ENCODE measurements around the gene DDX56. TPM values are rescaled to one million over a fixed set of nuclear protein-coding genes. Genes with fewer than 3 reads are reported as not detected.

The DDX56 gene
- total and polyA plus RNA-seq, 2 of the 13 experiments (the other 11 are each of a cell fraction or from before 2014, with no cell fraction given), result 82.6 to 120 TPM

DNA sequence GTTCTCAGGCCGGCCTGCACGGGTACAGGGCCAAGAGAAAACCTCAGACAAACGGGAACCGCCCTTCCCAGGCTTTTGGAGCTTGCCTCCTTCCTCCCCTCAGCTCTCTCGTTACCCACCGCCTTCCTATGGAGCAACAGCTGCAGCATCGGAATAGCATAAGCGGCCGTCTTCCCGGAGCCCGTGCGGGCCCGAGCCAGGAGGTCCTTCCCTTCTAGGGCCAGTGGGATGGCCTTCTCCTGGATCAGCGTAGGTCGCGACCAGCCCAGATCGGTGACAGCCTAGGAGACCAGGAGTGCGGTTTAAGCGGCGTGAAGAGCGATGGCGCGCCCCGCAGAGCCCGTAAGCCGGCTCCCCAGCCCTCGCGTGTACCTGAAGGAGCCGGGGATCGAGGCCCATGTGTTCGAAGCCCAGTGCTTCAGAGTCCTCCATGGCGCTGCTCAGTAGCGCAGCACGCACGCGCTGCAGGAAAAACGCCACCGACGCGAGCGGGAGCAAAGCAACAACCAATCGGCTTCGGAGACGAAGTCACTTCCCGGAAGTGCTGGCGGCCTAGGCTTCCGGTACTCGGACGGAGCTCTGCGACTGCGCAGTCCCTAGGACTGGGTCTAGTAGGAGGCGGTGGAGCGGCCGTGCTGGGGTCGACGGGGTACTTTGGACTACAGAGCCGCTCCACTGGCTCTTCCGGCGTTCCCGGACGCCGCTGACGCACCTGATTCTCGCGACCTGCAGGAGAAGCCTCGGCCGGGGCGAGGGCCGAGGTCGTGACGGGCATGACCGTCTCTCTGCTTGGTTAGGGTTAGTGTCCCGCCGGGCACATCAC, at the start of gene DDX56 (continued):
- TF ChIP-seq PBX3 (CRISPR knock-in tag; IDR thresholded peaks at IDR 0.05; ENCODE audit: borderline replicate concordance) (peak; percentile 65; the same call in 1 of the 2 replicates), ETV5 (CRISPR knock-in tag; IDR thresholded peaks at IDR 0.05; ENCODE audit: borderline replicate concordance) (no peak; the same call in none of the 2 replicates), ZNF850 (CRISPR knock-in tag; conservative IDR thresholded peaks at IDR 0.05) (no peak), MLLT10 (CRISPR knock-in tag; IDR thresholded peaks at IDR 0.05) (no peak), DNMT1 (CRISPR knock-in tag; IDR thresholded peaks at IDR 0.05) (no peak), ZNF878 (CRISPR knock-in tag; IDR thresholded peaks at IDR 0.05) (peak; percentile 88), ZNF24 (IDR thresholded peaks at IDR 0.05) (no peak), ZBTB7B (CRISPR knock-in tag; IDR thresholded peaks at IDR 0.05) (peak; percentile 90), ATF6 (CRISPR knock-in tag; conservative IDR thresholded peaks at IDR 0.05) (no peak), ZBTB1 (CRISPR knock-in tag; IDR thresholded peaks at IDR 0.05; ENCODE audit: borderline replicate concordance) (no peak), GTF3A (CRISPR knock-in tag; conservative IDR thresholded peaks at IDR 0.05) (no peak; the same call in 1 of the 2 replicates), ZNF639 (CRISPR knock-in tag; conservative IDR thresholded peaks at IDR 0.05) (peak; percentile 88), ZBTB43 (CRISPR knock-in tag; conservative IDR thresholded peaks at IDR 0.05) (peak; percentile 92), SP4 (CRISPR knock-in tag; IDR thresholded peaks at IDR 0.05) (peak; percentile 74), MED1 (CRISPR knock-in tag; IDR thresholded peaks at IDR 0.05) (peak; percentile 87), NR2F2 (IDR thresholded peaks at IDR 0.05; ENCODE audit: borderline replicate concordance, low read depth) (no peak; the same call in 1 of the 2 replicates), FOXA3 (CRISPR knock-in tag; IDR thresholded peaks at IDR 0.05) (peak; percentile 51)
- TF ChIP-seq, protein P1, sequence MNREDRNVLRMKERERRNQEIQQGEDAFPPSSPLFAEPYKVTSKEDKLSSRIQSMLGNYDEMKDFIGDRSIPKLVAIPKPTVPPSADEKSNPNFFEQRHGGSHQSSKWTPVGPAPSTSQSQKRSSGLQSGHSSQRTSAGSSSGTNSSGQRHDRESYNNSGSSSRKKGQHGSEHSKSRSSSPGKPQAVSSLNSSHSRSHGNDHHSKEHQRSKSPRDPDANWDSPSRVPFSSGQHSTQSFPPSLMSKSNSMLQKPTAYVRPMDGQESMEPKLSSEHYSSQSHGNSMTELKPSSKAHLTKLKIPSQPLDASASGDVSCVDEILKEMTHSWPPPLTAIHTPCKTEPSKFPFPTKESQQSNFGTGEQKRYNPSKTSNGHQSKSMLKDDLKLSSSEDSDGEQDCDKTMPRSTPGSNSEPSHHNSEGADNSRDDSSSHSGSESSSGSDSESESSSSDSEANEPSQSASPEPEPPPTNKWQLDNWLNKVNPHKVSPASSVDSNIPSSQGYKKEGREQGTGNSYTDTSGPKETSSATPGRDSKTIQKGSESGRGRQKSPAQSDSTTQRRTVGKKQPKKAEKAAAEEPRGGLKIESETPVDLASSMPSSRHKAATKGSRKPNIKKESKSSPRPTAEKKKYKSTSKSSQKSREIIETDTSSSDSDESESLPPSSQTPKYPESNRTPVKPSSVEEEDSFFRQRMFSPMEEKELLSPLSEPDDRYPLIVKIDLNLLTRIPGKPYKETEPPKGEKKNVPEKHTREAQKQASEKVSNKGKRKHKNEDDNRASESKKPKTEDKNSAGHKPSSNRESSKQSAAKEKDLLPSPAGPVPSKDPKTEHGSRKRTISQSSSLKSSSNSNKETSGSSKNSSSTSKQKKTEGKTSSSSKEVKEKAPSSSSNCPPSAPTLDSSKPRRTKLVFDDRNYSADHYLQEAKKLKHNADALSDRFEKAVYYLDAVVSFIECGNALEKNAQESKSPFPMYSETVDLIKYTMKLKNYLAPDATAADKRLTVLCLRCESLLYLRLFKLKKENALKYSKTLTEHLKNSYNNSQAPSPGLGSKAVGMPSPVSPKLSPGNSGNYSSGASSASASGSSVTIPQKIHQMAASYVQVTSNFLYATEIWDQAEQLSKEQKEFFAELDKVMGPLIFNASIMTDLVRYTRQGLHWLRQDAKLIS (CRISPR knock-in tag; IDR thresholded peaks at IDR 0.05), result peak; percentile 35; the same call in 1 of the 2 replicates
- TF ChIP-seq, protein P2, sequence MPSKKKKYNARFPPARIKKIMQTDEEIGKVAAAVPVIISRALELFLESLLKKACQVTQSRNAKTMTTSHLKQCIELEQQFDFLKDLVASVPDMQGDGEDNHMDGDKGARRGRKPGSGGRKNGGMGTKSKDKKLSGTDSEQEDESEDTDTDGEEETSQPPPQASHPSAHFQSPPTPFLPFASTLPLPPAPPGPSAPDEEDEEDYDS (CRISPR knock-in tag; IDR thresholded peaks at IDR 0.05), result peak; percentile 86

All from HepG2 (cell line).